ENCODE measurements around the gene GRM5.

GRCh38 chr11:88815505-88815904 lies 250.3 kb downstream of the GRM5 start:
- no peak for TF ChIP-seq CTCF (IDR thresholded peaks at IDR 0.05)
- TF ChIP-seq POLR2A (IDR thresholded peaks at IDR 0.05): no peak
- no peak for TF ChIP-seq POLR2AphosphoS5 (IDR thresholded peaks at IDR 0.05)

Measured in stomach (tissue), 4 donors.